ENCODE measurements around the gene WDR27.

DNA sequence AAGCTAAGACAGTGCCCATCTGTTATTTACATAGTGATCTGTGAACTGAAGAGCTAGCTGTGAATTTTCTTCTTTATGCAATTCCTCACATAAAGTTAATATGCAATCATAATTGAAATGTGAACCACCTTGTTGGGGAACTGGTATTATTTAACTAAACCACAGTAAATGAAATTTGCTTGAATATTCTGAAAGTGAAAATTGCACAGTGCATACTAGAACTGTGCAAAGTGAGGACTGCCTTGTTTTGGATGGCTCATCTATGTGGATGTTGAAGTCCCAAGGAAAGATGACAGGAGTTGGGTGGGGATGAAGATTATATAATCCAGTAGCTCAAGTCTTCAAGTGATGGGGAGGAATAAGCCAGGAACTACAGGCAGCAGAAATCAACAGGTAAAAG, 28.1 kb upstream of the WDR27 start:
- TF ChIP-seq PPARA (CRISPR knock-in tag; IDR thresholded peaks at IDR 0.05; ENCODE audit: borderline replicate concordance), result no peak
- TF ChIP-seq, protein P1, sequence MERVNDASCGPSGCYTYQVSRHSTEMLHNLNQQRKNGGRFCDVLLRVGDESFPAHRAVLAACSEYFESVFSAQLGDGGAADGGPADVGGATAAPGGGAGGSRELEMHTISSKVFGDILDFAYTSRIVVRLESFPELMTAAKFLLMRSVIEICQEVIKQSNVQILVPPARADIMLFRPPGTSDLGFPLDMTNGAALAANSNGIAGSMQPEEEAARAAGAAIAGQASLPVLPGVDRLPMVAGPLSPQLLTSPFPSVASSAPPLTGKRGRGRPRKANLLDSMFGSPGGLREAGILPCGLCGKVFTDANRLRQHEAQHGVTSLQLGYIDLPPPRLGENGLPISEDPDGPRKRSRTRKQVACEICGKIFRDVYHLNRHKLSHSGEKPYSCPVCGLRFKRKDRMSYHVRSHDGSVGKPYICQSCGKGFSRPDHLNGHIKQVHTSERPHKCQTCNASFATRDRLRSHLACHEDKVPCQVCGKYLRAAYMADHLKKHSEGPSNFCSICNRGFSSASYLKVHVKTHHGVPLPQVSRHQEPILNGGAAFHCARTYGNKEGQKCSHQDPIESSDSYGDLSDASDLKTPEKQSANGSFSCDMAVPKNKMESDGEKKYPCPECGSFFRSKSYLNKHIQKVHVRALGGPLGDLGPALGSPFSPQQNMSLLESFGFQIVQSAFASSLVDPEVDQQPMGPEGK (CRISPR knock-in tag; IDR thresholded peaks at IDR 0.05; ENCODE audit: borderline replicate concordance), result no peak
- no peak for TF ChIP-seq ZNF70 (CRISPR knock-in tag; IDR thresholded peaks at IDR 0.05)
- no peak for TF ChIP-seq ESRRG (CRISPR knock-in tag; IDR thresholded peaks at IDR 0.05)
- TF ChIP-seq SNAI2 (CRISPR knock-in tag; IDR thresholded peaks at IDR 0.05), result no peak
- TF ChIP-seq ZNF8 (CRISPR knock-in tag; IDR thresholded peaks at IDR 0.05), result no peak
- TF ChIP-seq, protein P2, sequence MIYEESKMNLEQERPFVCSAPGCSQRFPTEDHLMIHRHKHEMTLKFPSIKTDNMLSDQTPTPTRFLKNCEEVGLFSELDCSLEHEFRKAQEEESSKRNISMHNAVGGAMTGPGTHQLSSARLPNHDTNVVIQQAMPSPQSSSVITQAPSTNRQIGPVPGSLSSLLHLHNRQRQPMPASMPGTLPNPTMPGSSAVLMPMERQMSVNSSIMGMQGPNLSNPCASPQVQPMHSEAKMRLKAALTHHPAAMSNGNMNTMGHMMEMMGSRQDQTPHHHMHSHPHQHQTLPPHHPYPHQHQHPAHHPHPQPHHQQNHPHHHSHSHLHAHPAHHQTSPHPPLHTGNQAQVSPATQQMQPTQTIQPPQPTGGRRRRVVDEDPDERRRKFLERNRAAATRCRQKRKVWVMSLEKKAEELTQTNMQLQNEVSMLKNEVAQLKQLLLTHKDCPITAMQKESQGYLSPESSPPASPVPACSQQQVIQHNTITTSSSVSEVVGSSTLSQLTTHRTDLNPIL (CRISPR knock-in tag; IDR thresholded peaks at IDR 0.05; ENCODE audit: low read depth), result no peak
- TF ChIP-seq, protein P3, sequence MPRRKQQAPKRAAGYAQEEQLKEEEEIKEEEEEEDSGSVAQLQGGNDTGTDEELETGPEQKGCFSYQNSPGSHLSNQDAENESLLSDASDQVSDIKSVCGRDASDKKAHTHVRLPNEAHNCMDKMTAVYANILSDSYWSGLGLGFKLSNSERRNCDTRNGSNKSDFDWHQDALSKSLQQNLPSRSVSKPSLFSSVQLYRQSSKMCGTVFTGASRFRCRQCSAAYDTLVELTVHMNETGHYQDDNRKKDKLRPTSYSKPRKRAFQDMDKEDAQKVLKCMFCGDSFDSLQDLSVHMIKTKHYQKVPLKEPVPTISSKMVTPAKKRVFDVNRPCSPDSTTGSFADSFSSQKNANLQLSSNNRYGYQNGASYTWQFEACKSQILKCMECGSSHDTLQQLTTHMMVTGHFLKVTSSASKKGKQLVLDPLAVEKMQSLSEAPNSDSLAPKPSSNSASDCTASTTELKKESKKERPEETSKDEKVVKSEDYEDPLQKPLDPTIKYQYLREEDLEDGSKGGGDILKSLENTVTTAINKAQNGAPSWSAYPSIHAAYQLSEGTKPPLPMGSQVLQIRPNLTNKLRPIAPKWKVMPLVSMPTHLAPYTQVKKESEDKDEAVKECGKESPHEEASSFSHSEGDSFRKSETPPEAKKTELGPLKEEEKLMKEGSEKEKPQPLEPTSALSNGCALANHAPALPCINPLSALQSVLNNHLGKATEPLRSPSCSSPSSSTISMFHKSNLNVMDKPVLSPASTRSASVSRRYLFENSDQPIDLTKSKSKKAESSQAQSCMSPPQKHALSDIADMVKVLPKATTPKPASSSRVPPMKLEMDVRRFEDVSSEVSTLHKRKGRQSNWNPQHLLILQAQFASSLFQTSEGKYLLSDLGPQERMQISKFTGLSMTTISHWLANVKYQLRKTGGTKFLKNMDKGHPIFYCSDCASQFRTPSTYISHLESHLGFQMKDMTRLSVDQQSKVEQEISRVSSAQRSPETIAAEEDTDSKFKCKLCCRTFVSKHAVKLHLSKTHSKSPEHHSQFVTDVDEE (CRISPR knock-in tag; IDR thresholded peaks at IDR 0.05), result no peak
